HG03469 (cell line): Measurements from ENCODE around the gene CCNO.

Source experiments
- ATAC-seq: cut with Tn5 transposase; IDR thresholded peaks from one replicate; pipeline ENCODE4 v1.9.1; 2021; ENCODE audit warnings: mild to moderate bottlenecking, moderate library complexity, moderate number of reproducible peaks; ENCODE audit not compliant: unreplicated experiment

Gene CCNO, protein sequence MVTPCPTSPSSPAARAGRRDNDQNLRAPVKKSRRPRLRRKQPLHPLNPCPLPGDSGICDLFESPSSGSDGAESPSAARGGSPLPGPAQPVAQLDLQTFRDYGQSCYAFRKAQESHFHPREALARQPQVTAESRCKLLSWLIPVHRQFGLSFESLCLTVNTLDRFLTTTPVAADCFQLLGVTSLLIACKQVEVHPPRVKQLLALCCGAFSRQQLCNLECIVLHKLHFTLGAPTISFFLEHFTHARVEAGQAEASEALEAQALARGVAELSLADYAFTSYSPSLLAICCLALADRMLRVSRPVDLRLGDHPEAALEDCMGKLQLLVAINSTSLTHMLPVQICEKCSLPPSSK

DNA sequence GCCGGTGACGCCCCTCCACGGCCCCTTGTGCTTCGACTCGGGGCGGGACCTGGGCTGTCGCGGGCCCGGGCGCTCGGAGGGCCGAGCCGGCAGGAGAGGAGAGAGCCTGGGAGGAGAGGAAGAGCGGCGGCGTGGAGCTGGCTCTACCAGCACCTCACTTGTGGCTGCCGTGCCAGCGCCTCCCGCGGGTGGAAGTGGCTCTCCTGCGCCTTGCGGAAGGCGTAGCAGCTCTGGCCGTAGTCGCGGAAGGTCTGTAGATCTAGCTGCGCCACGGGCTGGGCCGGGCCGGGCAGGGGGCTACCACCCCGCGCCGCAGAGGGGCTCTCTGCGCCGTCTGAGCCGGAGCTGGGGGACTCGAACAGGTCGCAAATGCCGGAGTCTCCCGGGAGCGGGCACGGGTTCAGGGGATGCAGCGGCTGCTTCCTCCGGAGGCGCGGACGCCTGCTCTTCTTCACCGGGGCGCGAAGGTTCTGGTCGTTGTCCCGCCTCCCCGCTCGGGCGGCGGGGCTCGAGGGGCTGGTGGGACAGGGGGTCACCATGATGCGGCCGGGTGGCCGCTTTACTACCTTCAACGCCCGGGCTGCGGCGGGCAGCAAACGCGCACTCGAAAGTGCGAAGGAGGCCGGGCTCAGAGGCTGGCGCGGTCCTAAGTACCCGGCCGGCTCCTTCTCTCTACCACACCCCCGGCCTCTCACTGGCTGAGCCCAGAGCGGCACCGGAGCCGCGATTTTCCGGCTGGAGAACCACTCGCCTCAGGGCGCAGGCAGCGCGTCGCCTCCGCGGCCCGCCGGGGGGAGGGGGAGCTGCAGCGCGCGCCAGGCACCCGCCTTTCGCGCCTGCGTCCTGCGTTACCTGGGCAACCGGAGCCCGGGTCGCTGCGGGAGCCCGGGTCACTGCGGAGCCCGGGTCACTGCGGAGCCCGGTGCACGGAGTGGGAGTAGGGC is at the start of gene CCNO:
Gene CCNO (minus strand): TSS at position 624 of the 944 bp plus-strand sequence. CDS start 85 bp downstream, at position 539.
- ATAC-seq: no peak

DNA sequence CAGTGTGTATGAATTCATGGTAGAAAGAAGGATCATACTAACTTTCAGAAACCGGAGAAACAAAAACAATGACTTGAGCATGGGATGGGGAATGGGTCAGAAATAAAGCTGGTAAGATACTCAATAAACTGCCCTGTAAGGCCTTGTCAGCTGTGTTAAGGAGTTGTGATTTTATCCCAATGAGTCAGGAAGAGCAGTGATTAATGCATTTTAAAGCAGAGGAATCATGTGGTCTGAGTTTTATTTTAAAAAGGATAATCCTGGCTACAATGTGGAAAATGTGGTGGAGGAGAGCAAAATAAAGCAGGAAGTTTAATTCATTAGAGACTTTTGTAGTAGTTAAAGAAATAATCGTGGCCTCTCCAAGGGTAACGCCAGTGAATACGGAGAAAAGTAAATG is 45.4 kb upstream of the CCNO start:
- no peak for ATAC-seq

DNA sequence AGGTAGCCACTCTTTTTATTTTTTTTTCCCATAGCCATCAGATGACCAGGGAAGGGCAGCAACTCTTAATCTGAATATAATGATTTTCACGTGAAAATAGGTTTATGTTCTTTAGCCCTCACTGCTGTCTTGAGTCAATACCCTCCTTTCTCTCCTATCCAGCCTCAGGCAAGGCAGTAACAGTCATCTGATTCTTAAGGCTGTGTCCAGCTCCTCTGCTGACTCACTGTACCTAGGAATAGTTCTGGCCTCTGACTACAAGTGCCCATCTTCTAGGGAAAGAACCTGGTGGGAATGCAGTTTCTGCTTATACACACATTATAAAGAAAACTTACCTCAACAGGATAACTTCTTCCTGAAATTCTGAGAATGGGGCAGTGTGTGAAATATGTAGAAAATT is 43.4 kb upstream of the CCNO start:
- no peak for ATAC-seq

GRCh38 chr5:55258339-55258738 is 24.9 kb upstream of the CCNO start:
- no peak for ATAC-seq

DNA sequence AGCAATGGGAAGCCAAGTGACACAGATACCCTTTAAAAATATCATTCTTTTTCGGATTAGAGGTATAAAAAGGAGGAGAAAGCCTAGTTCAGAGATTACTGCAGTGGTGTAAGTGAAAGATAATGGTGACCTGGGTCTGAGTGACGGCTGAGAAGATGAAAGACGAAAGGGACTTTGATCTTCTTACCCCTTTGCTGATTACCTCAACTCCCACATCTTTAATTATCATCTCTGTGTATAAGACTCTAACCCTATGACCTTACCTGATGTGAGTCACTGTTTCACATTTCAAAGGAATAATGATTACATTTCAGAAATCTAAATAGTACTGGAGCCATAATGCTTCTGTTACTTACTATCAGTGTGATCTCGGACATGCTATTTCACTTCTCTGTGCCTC is 21.4 kb upstream of the CCNO start:
- ATAC-seq: no peak

GRCh38 chr5:55250064-55250463 is 16.7 kb upstream of the CCNO start:
- ATAC-seq: no peak

DNA sequence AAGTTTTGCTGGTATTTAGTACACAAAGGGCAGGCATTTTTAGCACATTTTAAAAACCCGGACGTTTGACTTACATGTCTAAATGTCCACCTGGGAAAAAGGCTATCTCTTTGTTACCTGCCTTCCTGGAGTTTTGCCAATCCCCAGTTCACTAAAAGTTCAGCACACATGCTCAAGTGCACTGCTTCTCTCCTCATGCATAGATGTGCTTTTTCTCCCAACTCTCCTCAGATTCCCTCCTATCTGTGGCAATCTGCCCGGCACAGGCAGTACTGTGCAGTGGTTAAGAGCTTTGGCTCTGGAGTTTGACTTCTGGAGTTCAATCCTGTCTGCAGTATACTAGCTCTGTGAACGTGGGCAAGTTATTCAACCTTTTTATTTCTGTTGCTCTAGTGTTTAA is 8.3 kb upstream of the CCNO start:
- no peak for ATAC-seq

- no peak for ATAC-seq
These were observed 3.4 kb upstream of the CCNO start for GRCh38 chr5:55236800-55237199.

DNA sequence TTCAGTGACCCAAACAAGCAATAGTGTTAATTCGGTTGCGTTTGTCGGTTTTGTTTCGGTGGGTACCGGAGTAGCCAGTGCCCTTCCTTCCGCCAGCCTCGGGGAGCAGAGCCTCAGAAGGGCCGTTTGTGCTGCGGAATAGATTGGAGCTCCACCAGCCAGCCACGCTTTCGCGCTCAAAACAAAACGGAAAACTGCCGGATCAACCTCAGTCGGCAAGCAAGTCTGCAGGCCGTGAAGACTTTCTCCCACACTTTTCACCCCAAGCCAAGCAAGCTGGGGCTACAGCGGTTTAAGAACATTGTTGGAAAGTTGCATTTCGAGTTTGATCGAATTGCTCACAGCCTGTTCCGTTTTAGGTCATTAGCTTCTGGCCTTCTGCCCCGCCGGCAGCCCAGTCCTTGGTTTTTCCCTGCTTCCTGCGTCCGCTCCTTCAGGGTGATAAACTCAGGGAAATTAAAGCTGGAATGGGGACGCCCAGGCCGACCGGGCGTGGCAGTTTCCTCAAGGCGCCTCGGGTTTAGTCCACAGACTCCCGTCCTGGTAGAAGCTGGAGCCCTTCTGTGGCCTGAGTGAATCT is 803 bp upstream of the CCNO start:
- no peak for ATAC-seq

- no peak for ATAC-seq
These were observed 980 bp downstream of the CCNO start for GRCh38 chr5:55232271-55232984.

- no peak for ATAC-seq
These were observed 1.5 kb downstream of the CCNO start for GRCh38 chr5:55231919-55232270.

GRCh38 chr5:55231029-55231918 is 2.1 kb downstream of the CCNO start:
- ATAC-seq: no peak

DNA sequence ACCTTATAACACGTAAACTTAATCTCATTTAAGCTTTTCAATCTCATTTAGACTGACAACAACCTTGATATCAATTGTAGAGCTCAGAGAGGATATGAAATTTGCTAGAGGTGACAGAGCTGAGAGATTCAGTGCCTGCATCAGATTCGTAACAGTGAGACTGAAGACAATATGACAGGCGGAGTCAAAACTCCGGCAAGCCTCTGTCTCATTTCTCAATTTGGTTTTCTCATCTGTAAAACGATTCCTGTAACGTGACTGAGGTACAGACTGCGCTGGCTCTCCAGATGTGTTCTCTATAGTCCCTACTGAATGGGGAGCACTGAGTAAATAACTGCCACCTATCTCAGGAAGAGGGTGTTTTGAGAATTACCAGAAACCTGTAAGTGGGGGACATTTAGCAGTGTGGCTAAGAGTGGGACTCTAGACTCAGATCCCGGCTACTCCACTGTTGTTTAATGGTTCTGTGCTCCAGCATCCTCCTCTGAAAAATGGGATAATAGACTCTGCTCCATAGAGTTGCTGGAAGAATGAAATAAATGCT is 3.2 kb downstream of the CCNO start:
- no peak for ATAC-seq

DNA sequence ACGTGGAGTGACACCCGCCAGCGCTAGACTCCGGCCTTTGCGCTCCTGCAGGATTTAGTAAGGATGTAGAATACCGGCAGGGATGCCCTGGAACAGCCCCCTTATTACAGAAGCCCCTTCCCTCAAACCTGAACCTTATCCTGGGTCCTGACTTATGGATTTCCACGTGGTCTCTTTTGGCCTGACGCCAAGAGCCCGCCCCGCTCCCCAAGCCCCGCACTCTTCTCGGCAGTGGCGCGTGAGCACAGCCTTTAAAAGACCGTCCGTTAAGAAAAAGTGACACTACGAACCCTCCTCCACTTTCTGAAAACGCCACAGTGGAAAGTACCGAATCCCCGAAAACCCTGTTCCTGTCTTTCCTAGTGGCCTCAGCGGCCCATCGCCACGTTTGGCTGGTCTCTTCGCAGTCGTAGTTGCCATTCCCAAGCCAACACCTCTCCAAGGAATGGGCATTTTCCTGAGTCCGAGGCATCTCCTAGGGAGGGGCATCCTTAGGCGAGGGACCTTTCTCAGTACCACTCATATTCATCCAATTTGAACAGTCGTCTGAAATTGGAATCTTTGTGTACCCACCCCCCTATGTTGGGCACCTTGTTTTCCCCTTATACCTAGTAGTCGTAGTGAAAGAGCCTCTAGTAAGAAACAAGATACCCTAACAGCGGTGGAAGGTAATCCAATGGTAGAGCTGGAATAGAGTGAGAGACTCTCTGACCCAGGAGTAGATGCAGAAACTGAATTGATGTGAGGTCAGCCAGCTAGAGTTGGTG is 5.6 kb downstream of the CCNO start:
- ATAC-seq: no peak

DNA sequence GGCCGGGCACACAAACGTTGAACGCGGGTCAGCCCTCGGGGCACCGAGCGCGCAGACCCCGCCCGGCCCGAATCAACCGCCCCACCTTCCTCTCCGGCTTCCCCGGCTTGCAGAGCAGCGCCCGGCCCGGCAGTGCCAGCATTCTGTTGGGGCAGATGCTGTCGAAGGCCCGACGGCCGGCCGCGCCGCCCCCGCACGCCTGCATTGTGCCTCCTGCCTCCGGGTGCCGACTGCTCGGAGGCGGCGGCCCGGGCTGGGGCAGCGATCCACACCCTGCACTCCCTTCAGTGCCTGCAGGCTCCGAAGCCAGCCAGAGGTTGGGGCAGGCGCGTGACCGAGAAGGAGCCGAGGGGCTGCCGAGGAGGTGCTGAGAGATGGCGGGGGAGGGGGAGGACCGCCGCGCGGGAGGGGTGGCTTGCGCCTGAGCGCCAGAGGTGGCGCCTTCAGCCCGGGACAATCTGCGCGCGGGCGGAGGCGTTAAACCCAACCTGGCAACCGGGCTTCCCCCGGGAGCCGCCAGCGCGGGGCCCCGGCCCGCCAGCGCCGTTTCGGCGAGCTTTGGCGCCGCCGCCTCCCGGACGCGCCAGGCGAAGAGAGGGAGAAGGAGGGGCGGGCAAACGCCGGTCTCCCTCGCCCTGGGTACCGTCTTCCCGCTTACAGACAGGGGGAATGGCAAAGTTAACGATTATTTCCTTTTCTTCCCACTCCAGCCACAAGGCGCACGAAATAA is 6.3 kb downstream of the CCNO start, which contains the start of gene MCIDAS:
Gene MCIDAS (minus strand): TSS at position 382 of the 730 bp plus-strand sequence. CDS start 177 bp downstream, at position 205.
- ATAC-seq: no peak

GRCh38 chr5:55226027-55226933 is 7.1 kb downstream of the CCNO start:
- peak; percentile 51 for ATAC-seq

GRCh38 chr5:55225346-55225745 is 8.1 kb downstream of the CCNO start:
- no peak for ATAC-seq
